ENCODE data around the gene FIZ1. TPM values are rescaled to one million over a fixed set of nuclear protein-coding genes. Genes with fewer than 3 reads are reported as not detected.

The FIZ1 gene
- total RNA-seq, 1 experiment from 2014 or later = 21.5 TPM

DNA sequence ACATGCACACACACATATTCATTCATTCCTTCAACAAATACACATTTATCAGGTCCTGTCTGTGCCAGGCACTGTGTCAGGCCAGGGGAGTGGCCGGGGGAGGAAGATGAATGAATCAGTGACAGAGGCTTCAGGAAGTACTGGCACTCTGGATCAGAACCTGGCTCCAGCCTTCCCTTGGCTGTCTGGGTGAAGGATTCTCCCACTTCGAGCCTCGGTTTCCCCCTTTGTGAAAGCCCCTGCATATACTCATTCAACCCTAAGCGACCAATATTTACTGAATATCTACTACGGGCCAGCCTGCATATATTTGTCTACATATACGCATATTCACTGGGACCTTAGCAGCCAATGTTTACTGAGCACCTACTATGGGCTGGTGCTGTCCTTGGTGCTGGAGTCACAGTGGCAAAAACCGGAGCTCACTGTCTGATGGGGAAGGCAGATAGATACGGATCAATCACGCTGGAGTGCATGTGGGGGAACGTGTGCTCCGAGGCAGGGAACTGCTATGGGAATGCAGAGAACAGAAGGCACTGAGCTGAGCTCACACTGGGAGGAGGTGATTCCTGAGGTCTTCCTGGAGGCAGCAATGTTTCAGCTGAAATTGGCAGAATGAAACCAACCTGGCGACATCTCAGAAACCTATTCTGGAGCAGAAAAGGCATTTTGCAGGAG is 18.0 kb downstream of the FIZ1 start:
- no peak overlapping the region for H2BK12ac ChIP-seq (ENCODE audit: insufficient read length, low read depth, low read length)
- no peak overlapping the region for H2BK20ac ChIP-seq (ENCODE audit: low read depth, low read length, poor library complexity, severe bottlenecking)
- no peak overlapping the region for H3K18ac ChIP-seq (ENCODE audit: insufficient read length, low read depth, low read length)
- no peak overlapping the region for H3K56ac ChIP-seq (ENCODE audit: insufficient read length, low read depth, low read length)
- no peak overlapping the region for H3K27ac ChIP-seq (ENCODE audit: insufficient read length, low read depth, low read length)
- no peak overlapping the region for H2AFZ ChIP-seq (ENCODE audit: low read length)
- peaks cover 3% of the 10 kb centered on the region for H3K79me1 ChIP-seq (ENCODE audit: insufficient read depth, low read depth, low read length, poor library complexity, severe bottlenecking)
- H4K91ac ChIP-seq (ENCODE audit: insufficient read length, low read depth, low read length) = no peak overlapping the region
- H3K36me3 Mint-ChIP-seq (ENCODE audit: insufficient read depth in 1 of 3, low read depth in 3 of 3) = peaks cover 9 to 21% (median 14%) of the 10 kb centered on the region in 3 experiments
- TF ChIP-seq, protein P1, sequence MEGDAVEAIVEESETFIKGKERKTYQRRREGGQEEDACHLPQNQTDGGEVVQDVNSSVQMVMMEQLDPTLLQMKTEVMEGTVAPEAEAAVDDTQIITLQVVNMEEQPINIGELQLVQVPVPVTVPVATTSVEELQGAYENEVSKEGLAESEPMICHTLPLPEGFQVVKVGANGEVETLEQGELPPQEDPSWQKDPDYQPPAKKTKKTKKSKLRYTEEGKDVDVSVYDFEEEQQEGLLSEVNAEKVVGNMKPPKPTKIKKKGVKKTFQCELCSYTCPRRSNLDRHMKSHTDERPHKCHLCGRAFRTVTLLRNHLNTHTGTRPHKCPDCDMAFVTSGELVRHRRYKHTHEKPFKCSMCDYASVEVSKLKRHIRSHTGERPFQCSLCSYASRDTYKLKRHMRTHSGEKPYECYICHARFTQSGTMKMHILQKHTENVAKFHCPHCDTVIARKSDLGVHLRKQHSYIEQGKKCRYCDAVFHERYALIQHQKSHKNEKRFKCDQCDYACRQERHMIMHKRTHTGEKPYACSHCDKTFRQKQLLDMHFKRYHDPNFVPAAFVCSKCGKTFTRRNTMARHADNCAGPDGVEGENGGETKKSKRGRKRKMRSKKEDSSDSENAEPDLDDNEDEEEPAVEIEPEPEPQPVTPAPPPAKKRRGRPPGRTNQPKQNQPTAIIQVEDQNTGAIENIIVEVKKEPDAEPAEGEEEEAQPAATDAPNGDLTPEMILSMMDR (conservative IDR thresholded peaks at IDR 0.05) = no peak
- no peak overlapping the region for H4K5ac ChIP-seq (ENCODE audit: insufficient read length, low read depth, low read length)
- WGBS (ENCODE audit: extremely low coverage, insufficient read length, low lambda C conversion rate) = no CpG with 5 or more reads among the region's 12 CpGs
- H3K27me3 Mint-ChIP-seq (ENCODE audit: low read depth) = peaks cover 9% of the 10 kb centered on the region
- H3K9me3 Mint-ChIP-seq = no peaks in the 10 kb centered on the region
- peak overlapping the region; percentile 89 to 95 for H3K4me3 Mint-ChIP-seq
- no peak overlapping the region for H3K14ac ChIP-seq (ENCODE audit: insufficient read depth, low read length)
- DNase-seq = peak; percentile 63
- peaks cover 14 to 21% of the 10 kb centered on the region in 2 experiments for H3K4me1 Mint-ChIP-seq
- H2BK5ac ChIP-seq (ENCODE audit: insufficient read length, low read length) = no peak overlapping the region
- no peaks in the 10 kb centered on the region for H4K20me1 ChIP-seq (ENCODE audit: control insufficient read depth, insufficient read depth, insufficient read length)
- H3K4ac ChIP-seq (ENCODE audit: low read depth, low read length) = no peak overlapping the region
- no peak overlapping the region for H2AK5ac ChIP-seq (ENCODE audit: insufficient read length, low read length)
- H3K4me2 ChIP-seq (ENCODE audit: insufficient read depth, insufficient read length, low read length) = peak overlapping the region; percentile 76
- H3K9me3 ChIP-seq (ENCODE audit: control insufficient read depth, low read depth, low read length) = no peaks in the 10 kb centered on the region
- no peak overlapping the region for H3T11ph ChIP-seq (ENCODE audit: low read length)
- H3K23ac ChIP-seq (ENCODE audit: insufficient read length, low read depth, low read length) = no peak overlapping the region
- no peak overlapping the region for H4K8ac ChIP-seq (replicated peaks; ENCODE audit: insufficient read length, low read depth, low read length)
- no peak overlapping the region for H2BK120ac ChIP-seq (ENCODE audit: low read depth, low read length, poor library complexity, severe bottlenecking)
- H3K27me3 ChIP-seq (ENCODE audit: insufficient read depth, low read length) = no peaks in the 10 kb centered on the region
- no peak overlapping the region; a peak in 1 of 7 replicates for H3K27ac Mint-ChIP-seq
- no peak overlapping the region for H3K9ac ChIP-seq (ENCODE audit: extremely low read depth, insufficient read length, low read length)
- peaks cover 3% of the 10 kb centered on the region for H3K23me2 ChIP-seq (ENCODE audit: insufficient read length, low read depth, low read length, poor library complexity, severe bottlenecking)
- no peak overlapping the region for H2BK15ac ChIP-seq (ENCODE audit: low read depth, low read length)
- H3K79me2 ChIP-seq (ENCODE audit: insufficient read depth, low read length) = peaks cover 1% of the 10 kb centered on the region; the same call in 1 of the 2 replicates
- H3K4me1 ChIP-seq (ENCODE audit: insufficient read depth, low read length) = no peaks in the 10 kb centered on the region
